ENCODE results near the gene HARS1.
"Not testable (repeated sequence)": the region's sequence is repeated elsewhere in the genome, so short reads cannot be mapped to it uniquely, and the experiment has no call there.

- not testable (repeated sequence) for TF ChIP-seq CTCF (optimal IDR thresholded peaks at IDR 0.05 in 1 of 3, IDR thresholded peaks at IDR 0.05 in 1 of 3, conservative IDR thresholded peaks at IDR 0.05 in 1 of 3; ENCODE audit: extremely low read depth in 1 of 3, insufficient read depth in 2 of 3, low read length in 3 of 3); EZH2 (IDR thresholded peaks at IDR 0.05; ENCODE audit: low read length)
Measured at GRCh38 chr5:140671035-140671434, 20.1 kb downstream of the HARS1 start.

Measured in keratinocyte (primary cell).